ENCODE results near the gene RREB1.

GRCh38 chr6:7240351-7240750, 132.6 kb downstream of the RREB1 start:
- TF ChIP-seq FOXM1 (IDR thresholded peaks at IDR 0.05; ENCODE audit: borderline replicate concordance) = no peak
- TF ChIP-seq SUZ12 (IDR thresholded peaks at IDR 0.05) = no peak
- TF ChIP-seq HDGF (IDR thresholded peaks at IDR 0.05; ENCODE audit: borderline replicate concordance) = no peak
- TF ChIP-seq BHLHE40 (IDR thresholded peaks at IDR 0.05; ENCODE audit: borderline replicate concordance) = no peak
- no peak for TF ChIP-seq ELF4 (IDR thresholded peaks at IDR 0.05)
- TF ChIP-seq L3MBTL2 (conservative IDR thresholded peaks at IDR 0.05) = no peak
- TF ChIP-seq PKNOX1 (IDR thresholded peaks at IDR 0.05) = no peak
- no peak for TF ChIP-seq FOXK2 (IDR thresholded peaks at IDR 0.05)
- TF ChIP-seq LEF1 (IDR thresholded peaks at IDR 0.05; ENCODE audit: borderline replicate concordance) = no peak
